ENCODE results near the gene SYT17.

- no peak for TF ChIP-seq POLR2A (IDR thresholded peaks at IDR 0.05; ENCODE audit: low read length)
- no peak for TF ChIP-seq GATA1 (IDR thresholded peaks at IDR 0.05; ENCODE audit: low read depth, low read length)
These were observed 121.1 kb downstream of the SYT17 start for GRCh38 chr16:19288872-19289799.

All from erythroblast (primary cell).